ENCODE data around the gene SORCS1. TPM values are rescaled to one million over a fixed set of nuclear protein-coding genes. Genes with fewer than 3 reads are reported as not detected.
A peak's percentile ranks its signal among the peaks of the same experiment; 100 is the strongest.

The SORCS1 gene
- total and polyA plus RNA-seq, 2 of the 8 experiments (the other 6 are each of a cell fraction or from before 2014, with no cell fraction given) = 4.1 to 4.6 TPM

DNA sequence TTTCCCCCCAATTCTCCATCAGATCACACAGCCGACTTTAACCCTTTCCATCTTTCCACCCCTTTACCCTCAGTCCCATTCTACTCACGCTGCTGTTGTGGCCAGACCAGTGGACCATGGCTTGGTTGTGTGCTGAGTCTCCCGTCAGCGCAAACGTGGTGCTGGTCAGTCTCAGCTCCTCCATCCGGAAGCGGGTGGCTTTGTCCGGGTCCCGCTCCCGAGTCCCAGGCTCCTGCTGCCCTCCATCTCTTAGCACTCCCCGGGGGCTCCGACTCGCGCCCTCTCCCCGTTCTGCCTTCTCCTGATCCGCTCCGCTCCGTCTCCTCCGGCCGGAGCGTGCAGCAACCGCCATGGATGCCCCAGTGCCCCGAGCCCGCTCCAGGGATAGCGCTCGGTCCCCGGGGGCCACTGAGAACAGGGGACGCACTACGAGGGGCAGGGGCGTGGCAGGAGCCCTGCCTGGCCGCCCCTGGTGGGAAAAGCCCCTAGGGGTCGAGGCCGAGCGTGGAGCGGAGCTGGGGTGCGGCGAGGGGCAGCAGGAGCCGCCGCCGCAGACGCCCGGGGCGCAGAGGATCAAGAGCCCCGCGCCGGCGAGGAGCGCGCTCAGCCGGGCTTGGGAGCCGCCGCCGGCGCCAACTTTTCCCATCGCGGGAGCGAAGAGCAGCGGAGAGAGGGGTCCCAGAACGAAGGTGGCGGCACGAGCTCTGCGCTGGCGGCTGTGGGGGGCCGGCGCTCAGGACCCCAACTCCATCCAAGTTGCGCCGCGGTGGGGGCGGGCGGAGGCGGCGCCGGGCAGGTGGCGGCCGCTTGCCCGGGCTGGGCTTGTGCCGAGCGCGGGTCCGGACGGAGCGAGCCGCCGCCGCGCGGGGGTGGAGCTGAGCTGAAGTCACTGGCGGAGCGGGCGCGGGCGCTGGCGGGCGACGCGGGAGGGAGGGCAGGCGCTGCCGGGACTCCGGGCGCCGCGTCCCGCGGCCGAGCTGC lies at the start of gene SORCS1 (continued):
- TF ChIP-seq, protein P1, sequence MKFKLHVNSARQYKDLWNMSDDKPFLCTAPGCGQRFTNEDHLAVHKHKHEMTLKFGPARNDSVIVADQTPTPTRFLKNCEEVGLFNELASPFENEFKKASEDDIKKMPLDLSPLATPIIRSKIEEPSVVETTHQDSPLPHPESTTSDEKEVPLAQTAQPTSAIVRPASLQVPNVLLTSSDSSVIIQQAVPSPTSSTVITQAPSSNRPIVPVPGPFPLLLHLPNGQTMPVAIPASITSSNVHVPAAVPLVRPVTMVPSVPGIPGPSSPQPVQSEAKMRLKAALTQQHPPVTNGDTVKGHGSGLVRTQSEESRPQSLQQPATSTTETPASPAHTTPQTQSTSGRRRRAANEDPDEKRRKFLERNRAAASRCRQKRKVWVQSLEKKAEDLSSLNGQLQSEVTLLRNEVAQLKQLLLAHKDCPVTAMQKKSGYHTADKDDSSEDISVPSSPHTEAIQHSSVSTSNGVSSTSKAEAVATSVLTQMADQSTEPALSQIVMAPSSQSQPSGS (IDR thresholded peaks at IDR 0.05; ENCODE audit: low read length) = no peak
- no peak; a peak in 1 of 4 replicates for TF ChIP-seq HDAC2 (IDR thresholded peaks at IDR 0.05; ENCODE audit: borderline replicate concordance in 1 of 2, low read depth in 2 of 2, low read length in 2 of 2)
- peak; percentile 30 for TF ChIP-seq TAF7 (optimal IDR thresholded peaks at IDR 0.05; ENCODE audit: borderline replicate concordance, low read depth, low read length)
- TF ChIP-seq SP4 (IDR thresholded peaks at IDR 0.05; ENCODE audit: low read length) = 0 out of 2 replicates have a peak, but pooled peaks have one; percentile 14
- TF ChIP-seq KDM4A (IDR thresholded peaks at IDR 0.05; ENCODE audit: low read depth, low read length, severe bottlenecking) = peak; percentile 98
- TF ChIP-seq ASH2L (IDR thresholded peaks at IDR 0.05; ENCODE audit: low read length) = peak; percentile 71
